H54 (cell line): ENCODE measurements around the gene OR2L8.
A peak's percentile ranks its signal among the peaks of the same experiment; 100 is the strongest.

ENCODE experiments used
- DNase-seq: peaks from one replicate; pipeline ENCODE4 v3.0.0; 2011; ENCODE audit warnings: low spot score, mixed read lengths; ENCODE audit not compliant: insufficient read length
- FAIRE-seq: peaks from 3 replicates; lab custom pipeline; 2011; peaks lifted over from hg19 to GRCh38; lab: Jason Lieb, UNC
- POLR2A ChIP-seq: IDR thresholded peaks from 2 replicates; pipeline ENCODE4 v1.6.1; 2011; ENCODE audit warnings: low read depth, mild to moderate bottlenecking, low read length

OR2L8 gene

GRCh38 chr1:247948558-247948957 is at the start of gene OR2L8:
OR2L8 (plus strand) TSS chr1:247948858; CDS start chr1:247948858, 0 bp downstream.
- FAIRE-seq = no peak
- DNase-seq = no peak
- no peak for TF ChIP-seq POLR2A

GRCh38 chr1:247904122-247904521 is 44.5 kb upstream of the OR2L8 start:
- TF ChIP-seq POLR2A = no peak
- DNase-seq (no peak), FAIRE-seq (no peak)

- FAIRE-seq = no peak
- DNase-seq = no peak
- TF ChIP-seq POLR2A = no peak
Measured at GRCh38 chr1:247905181-247905580, 43.5 kb upstream of the OR2L8 start.

GRCh38 chr1:247905910-247906503 is 42.7 kb upstream of the OR2L8 start:
- DNase-seq (no peak), FAIRE-seq (no peak)
- TF ChIP-seq POLR2A = no peak

GRCh38 chr1:247906504-247907047 is 42.1 kb upstream of the OR2L8 start:
- DNase-seq (peak; percentile 40), FAIRE-seq (peak; percentile 64)
- TF ChIP-seq POLR2A = no peak

- no peak for FAIRE-seq
- TF ChIP-seq POLR2A = no peak
- DNase-seq = no peak
Measured at GRCh38 chr1:247908766-247909165, 39.9 kb upstream of the OR2L8 start.

GRCh38 chr1:247913786-247914185 is 34.9 kb upstream of the OR2L8 start:
- FAIRE-seq = no peak
- no peak for DNase-seq
- no peak for TF ChIP-seq POLR2A

- no peak for FAIRE-seq
- DNase-seq = no peak
- no peak for TF ChIP-seq POLR2A
Measured at GRCh38 chr1:247914941-247915662, 33.6 kb upstream of the OR2L8 start.

- no peak for FAIRE-seq
Measured at GRCh38 chr1:247919952-247920351, 28.7 kb upstream of the OR2L8 start, which contains the start of gene OR2T8. OR2T8 (plus strand) TSS chr1:247920252; CDS start chr1:247921018, 766 bp downstream.

GRCh38 chr1:247923941-247924340 is 24.7 kb upstream of the OR2L8 start:
- TF ChIP-seq POLR2A = no peak
- DNase-seq = no peak
- FAIRE-seq = no peak

More at GRCh38 chr1:247919952-247920351, 28.7 kb upstream of the OR2L8 start, which contains the start of gene OR2T8:
- no peak for DNase-seq
- no peak for TF ChIP-seq POLR2A

- FAIRE-seq (no peak), DNase-seq (no peak)
Measured at GRCh38 chr1:247924868-247925267, 23.8 kb upstream of the OR2L8 start, which contains the start of gene OR2AJ1. OR2AJ1 (plus strand) TSS chr1:247924889; CDS start chr1:247933769, 8,880 bp downstream.

GRCh38 chr1:247933989-247934388 is 14.7 kb upstream of the OR2L8 start:
- FAIRE-seq (no peak), DNase-seq (no peak)
- TF ChIP-seq POLR2A = no peak

More at GRCh38 chr1:247924868-247925267, 23.8 kb upstream of the OR2L8 start, which contains the start of gene OR2AJ1:
- no peak for TF ChIP-seq POLR2A

GRCh38 chr1:247935781-247936180 is 12.9 kb upstream of the OR2L8 start:
- DNase-seq (no peak), FAIRE-seq (no peak)
- no peak for TF ChIP-seq POLR2A

GRCh38 chr1:247936415-247936814 is 12.2 kb upstream of the OR2L8 start:
- no peak for FAIRE-seq
- TF ChIP-seq POLR2A = no peak
- no peak for DNase-seq

- FAIRE-seq (peak; percentile 55), DNase-seq (peak; percentile 58)
Measured at GRCh38 chr1:247936965-247937734, 11.5 kb upstream of the OR2L8 start.
